CD4-positive, alpha-beta T cell treated with Interferon alpha-2 for 1 hour (primary cell): ENCODE data around the gene ATP8B1.
A peak's percentile ranks its signal among the peaks of the same experiment; 100 is the strongest.
"Not testable (repeated sequence)": the region's sequence is repeated elsewhere in the genome, so short reads cannot be mapped to it uniquely, and the experiment has no call there.

ENCODE experiments used
- DNase-seq, 2 donors: peaks; one replicate each; pipeline ENCODE4 v3.0.0-alpha.2; 2020 to 2022

The ATP8B1 gene

DNA sequence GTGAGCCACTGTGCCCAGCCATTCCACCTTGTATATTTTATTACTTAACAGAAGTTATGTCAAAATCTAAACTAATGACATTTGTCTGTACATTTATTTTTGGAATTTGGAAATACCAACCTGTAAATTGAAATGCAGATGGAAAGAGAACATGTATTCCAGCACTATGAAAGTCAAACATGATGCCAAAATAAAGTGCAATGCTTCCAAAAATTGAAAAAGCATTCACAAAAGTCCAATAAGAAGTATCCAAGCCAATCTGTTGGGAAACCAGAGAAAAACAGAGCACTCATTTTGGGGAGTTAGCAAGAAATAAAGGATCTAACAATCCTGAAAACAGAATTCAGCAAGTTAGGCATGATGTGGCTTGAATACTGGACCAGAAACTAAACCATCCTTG lies 151.2 kb downstream of the ATP8B1 start:
- DNase-seq, result no peak

DNA sequence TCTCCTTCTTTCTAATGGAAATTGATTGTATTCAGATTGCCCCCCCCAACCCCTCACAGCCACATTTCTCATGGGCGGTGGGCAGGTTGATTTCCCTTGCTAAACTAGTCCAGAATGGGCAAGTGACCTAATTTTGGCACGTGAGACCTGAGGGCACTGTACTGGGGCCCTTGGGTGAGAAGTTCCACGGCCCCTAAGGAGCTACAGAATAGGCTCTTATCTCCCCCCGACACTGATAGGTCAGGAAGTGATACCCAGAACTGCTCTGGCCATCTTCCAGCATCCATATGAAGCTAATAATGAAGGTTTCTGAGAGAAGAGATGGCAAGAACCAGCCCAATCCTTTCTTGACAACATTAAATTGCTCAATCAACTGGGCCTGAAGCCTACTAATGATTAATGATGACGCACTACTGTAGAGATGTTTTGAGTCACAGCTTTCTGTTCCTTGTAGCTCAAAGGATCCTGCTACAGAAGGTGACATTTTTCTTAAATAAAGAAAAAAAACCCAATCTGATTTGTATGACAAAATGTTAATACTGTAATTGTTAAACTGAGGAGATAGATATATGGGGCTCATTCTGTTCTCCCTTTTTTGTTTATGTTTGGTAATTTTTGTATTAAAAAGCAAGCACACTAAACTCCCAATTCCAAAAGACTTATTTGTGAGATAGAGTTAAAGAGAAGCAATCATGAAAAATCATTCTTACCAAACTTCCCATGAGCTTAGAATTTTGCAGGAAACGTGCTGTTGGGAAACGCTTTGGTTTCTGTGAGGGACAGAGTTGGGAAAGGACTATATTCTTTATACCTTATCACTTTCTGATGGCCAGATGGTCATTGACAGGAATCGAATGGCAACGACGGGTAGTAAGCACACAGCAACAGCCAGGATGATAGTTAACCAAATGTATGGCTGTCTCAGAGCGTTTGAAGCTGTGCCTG lies 153.3 kb downstream of the ATP8B1 start:
- peak in 1 of 2 donors; percentile 4 for DNase-seq

- DNase-seq, result no peak
Observed at GRCh38 chr18:57648414-57648813, 154.7 kb downstream of the ATP8B1 start.

GRCh38 chr18:57644540-57644939 lies 158.6 kb downstream of the ATP8B1 start:
- no peak for DNase-seq

- not testable (repeated sequence) for DNase-seq
Observed at GRCh38 chr18:57643726-57644125, 159.4 kb downstream of the ATP8B1 start.

DNA sequence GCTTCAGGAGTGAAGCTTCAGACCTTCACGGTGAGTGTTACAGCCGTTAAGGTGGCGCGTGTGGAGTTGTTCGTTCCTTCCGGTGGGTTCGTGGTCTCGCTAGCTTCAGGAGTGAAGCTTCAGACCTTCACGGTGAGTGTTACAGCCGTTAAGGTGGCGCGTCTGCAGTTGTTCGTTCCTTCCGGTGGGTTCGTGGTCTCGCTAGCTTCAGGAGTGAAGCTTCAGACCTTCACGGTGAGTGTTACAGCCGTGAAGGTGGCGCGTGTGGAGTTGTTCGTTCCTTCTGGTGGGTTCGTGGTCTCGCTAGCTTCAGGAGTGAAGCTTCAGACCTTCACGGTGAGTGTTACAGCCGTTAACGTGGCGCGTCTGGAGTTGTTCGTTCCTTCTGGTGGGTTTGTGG lies 160.7 kb downstream of the ATP8B1 start:
- not testable (repeated sequence) for DNase-seq

- DNase-seq, result no peak
Observed at GRCh38 chr18:57640749-57641148, 162.4 kb downstream of the ATP8B1 start.

DNA sequence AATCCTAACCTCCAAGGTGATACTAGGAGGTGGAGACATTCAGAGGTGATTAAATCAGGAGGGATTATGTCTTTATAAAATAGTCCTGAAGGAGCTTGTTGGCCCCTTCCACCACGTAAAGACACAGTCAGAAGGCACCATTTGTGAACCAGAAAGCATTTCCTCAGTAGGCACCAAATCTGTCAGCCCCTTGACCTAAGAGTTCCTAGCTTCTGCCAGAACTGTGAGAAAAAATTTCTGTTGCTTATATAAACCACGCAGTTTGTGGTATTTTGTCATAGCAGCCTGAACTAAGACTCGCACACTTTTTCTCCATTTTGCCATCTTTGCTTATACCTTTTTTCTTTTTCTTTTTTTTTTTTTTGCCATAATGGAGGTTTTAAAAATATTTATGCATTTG lies 162.9 kb downstream of the ATP8B1 start:
- no peak for DNase-seq

DNA sequence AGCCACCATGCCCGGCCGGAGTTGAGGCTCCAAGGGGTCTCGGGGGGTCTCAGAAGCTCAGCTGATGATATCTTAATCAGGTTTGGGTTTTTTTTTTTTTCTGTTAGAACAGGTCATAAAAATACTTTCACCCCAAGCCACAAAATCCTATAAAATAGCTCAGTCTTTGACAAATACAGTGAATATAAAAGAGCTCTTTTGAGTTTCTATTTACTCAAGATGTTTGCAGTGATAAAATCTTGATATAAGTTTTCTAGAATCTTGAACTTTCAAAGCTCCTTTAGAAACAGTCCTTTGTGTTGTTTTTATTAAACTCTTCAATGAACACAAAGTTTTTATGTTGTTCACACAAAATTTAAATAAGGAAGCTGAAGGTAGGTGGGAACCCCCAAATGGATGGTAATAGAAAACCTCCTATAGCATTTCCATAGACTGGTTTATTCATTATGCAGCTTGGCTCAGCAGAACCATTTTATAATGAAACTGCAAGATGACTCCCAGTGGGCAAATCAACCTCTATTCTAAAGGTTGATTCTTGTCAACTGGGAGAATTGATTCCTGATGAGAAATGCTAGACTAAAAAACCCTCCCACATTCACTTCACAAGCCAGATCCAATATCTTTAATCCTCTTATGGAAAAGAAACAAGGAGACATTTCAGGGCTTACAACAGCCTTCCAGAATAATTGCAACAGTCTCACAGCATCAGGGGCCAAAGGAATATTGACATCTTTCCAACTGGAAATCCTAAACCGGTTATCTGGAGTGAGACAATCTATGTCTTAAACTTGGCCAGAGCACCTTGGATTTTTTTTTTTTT lies 167.9 kb downstream of the ATP8B1 start:
- no peak for DNase-seq

DNA sequence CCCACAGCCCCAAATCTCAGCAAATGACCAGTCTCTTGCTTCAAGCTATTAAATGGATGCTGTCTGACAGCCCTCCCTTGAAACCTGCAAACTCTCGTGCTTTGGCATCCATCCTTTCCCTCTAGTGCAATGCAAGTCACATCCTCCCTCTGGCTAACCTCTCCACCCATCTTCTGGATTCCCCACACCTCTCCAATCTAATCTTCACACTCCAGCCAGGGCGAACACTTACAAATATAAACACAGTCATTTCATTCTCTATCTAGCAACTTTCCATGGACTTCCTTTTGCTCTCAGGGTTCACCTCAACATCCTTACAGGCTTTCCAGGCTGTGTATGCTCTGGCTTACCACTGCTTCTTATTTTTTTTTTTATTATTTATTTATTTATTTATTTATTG lies 171.4 kb downstream of the ATP8B1 start:
- DNase-seq, result no peak

DNA sequence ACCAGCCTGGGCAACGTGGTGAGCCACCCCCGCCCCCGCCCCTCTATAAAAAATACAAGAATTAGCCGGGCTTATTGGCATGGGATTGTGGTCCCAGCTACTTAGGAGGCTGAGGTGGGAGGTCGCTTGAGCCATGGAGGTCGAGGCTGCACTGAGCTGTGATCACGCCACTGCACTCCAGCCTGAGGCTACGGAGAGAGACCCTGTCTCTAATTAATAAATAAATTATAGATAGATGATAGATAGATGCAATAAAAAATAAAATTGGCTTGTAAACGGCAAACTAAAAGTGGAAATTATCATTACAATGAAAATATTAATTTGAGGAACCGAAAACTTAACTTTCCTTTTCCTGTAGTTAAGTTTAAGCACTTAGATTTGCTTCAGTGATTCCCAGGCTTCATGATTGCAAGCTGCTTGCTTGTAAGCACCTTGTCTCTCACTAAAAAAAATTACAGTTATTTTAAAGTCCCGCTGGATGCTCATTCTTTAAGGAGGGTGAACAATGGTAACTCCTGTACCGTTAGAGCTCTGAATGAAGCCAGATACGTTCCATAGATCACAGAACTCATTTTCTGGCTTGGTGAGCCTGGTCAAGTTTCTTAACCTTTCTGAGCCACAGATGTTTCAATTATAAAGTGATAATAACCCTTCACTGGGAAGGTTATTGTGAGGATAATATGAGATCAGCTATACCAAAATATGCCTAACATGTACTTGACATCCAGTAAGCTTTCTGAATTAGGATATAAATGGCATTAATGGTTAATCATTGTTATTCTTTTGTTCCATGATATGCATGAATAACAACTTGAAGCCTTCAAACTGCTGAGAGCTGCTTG lies 172.1 kb downstream of the ATP8B1 start:
- no peak for DNase-seq

DNA sequence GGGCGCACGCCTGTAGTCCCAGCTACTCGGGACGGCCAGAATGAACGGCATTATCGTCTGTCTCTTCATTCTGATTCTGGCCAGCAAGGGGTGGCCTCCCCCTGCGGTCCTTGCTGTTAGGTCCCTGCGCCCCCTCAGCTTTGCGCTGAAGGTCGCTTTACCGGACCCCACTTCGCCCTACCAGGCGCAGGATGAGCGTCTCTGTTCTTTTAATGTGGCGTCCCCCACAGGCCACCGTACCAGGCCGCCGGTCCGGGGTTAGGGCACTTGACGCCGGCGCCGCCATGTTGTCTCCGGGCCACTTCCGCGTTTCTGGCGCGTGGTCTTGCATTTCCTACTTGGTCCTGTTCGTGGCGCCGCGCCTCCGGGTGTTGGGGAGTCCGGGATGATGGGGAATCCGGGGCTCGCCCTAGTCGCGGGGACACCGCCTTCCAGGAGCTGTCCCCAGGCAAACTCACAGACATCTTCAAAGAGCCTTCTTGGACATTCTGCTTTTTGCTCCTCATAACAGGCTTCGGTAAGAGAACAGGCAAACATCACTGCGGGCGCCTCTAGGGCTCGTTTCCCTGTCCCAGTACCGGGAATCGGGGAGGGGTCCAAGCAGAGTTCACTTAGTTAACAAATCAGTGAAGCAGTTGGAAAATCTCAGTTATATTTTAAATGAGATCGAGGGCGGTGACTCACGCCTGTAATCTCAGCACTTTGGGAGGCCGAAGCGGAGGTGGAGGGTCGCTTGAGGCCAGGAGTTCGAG lies 172.9 kb downstream of the ATP8B1 start:
- peak; percentile 92 to 95 for DNase-seq

DNA sequence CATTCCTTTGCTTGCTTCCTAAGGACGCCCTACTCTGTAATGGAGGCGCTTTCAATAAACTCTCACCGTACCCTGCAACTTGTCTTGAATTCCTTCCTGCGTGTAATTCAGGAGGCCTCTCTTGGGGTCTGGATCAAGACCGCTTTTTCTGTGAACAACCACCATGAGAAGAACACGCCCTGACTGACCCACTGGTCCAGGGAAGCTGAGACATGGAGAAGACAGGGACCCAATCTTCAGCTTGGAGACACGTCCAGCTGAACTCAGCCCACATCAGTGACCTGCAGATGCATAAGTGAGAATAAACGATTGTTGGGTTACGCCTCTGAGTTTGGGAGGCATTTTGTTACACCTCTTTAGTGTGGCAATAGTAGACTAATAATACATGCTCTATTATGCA lies 173.7 kb downstream of the ATP8B1 start:
- no peak for DNase-seq

DNA sequence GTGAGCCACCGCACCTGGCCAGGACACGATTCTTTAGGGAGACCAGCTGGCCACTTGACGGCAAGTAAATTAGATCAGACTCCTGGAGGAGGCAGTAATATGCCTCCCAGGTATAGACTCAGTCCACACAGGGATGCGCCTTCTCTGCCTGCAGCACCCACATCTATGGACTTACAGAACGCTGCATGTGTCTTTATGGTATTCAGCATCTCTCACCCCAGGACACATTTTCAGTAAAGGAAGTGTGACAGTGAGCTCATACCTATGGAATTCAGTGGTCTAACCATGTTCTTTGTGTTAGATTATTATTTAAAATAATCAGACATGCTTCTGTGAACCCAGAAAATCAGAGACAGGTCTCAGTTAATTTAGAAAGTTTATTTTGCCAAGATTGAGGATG lies 175.6 kb downstream of the ATP8B1 start:
- no peak for DNase-seq

- DNase-seq, result no peak
Observed at GRCh38 chr18:57624988-57625387, 178.1 kb downstream of the ATP8B1 start.

GRCh38 chr18:57621246-57621604 lies 181.9 kb downstream of the ATP8B1 start:
- peak; percentile 2 to 29 for DNase-seq

DNA sequence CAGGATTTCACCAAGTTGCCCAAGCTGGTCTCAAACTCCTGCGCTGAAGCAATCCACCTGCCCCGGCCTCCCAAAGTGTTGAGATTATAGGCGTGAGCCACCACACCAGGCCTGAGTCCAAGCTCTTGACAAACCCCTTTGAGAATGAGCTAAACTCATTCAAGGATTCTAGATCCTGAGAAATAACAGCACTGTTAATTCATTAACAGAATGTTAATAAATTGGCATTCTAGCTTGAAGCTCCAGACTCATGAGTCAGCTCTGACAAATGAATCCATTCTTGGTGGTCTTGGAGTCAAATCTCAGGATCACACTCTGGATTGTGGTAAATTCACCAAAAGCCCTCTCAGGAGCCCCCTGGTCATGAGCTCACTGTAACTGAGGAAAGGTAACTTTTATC lies 183.2 kb downstream of the ATP8B1 start:
- no peak for DNase-seq

DNA sequence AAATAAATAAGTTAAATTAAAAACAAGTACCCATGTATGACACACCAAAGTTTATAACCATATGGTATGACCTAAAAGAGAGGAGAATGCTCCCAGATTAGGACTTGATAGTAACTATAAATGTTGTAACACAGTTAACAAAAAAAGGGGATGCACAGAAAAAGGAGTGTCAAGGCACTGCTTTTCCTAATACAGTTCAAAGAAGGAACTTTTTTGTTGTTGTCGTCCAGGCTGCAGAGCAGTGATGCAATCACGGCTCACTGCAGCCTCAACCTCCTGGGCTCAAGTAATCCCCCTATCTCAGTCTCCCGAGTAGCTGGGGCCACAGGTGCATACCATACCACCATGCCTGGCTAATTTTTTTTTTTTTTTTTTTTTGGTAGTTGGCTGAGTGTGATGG lies 184.2 kb downstream of the ATP8B1 start:
- no peak for DNase-seq

DNA sequence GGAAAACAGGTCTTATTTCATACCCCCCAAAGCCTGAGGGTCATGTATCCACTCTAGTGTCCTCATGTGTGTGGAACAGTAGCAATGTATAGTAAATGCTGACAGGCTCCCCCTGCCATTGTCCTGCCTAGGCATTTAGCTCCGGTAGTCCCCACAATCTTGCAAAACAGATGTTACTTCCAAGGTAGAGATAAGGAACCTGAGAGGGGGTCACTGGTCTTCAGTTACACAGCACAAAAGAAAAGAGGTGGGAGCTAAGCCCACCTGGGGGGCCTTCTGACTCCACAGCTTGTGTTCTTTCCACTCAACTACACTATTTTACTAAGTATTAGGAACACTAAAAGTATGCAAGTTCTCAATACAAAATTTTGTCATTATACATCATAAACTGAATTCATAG lies 199.2 kb downstream of the ATP8B1 start:
- no peak for DNase-seq
